DMS53 treated with DMSO at 0.1 percent for 48 hours (cell line): ENCODE data around the gene TFRC.
"Not testable (repeated sequence)": the region's sequence is repeated elsewhere in the genome, so short reads cannot be mapped to it uniquely, and the experiment has no call there.

Experiments
- DNase-seq: peaks from one replicate; lab custom pipeline; 2025; ENCODE audit not compliant: unreplicated experiment; lab: John Stamatoyannopoulos, UW

The TFRC gene

DNA sequence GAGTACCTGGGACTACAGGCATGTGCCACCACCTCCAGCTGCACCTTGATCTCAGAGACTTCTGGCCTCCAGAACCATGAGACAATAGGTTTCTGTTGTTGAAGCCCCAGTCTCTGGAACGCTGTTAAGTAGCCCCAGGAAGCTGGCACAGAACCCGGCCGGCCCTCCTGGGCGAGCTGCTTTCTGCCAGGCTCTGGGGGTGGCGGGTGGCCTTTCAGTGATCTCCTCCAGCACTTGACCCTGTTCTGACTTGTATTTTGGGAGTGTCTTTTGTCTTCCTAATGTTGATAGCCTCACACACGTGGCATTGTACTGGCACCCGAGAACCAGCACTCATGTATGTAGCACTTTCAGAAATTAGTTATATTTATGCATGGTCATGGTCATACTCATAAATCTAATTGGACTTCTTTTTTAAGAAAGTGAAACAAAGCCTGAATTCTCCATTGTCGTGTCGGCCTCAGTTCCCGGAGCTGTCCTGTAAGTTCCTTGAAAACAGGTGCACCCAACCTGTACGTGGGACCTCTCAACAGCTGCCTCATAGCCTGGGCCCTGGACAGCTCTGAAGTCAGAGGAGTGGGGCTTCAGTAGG is 74.0 kb downstream of the TFRC start:
- DNase-seq, result no peak

DNA sequence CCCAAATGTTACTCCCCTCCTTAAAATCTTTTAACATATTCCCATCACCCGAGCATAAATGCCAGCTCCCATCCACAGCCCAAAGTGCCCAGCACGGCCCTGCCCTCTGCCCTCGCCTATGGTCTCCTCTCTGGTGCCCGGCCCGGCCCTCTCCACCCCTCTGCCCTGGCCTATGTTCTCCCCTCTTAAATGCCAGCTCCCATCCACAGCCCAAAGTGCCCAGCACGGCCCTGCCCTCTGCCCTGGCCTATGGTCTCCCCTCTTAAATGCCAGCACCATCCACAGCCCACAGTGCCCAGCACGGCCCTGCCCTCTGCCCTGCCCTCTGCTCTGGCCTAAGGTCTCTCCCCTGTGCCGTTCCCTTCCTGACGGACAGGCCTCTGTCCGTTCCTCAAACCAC is 76.6 kb downstream of the TFRC start:
- DNase-seq, result not testable (repeated sequence)

DNA sequence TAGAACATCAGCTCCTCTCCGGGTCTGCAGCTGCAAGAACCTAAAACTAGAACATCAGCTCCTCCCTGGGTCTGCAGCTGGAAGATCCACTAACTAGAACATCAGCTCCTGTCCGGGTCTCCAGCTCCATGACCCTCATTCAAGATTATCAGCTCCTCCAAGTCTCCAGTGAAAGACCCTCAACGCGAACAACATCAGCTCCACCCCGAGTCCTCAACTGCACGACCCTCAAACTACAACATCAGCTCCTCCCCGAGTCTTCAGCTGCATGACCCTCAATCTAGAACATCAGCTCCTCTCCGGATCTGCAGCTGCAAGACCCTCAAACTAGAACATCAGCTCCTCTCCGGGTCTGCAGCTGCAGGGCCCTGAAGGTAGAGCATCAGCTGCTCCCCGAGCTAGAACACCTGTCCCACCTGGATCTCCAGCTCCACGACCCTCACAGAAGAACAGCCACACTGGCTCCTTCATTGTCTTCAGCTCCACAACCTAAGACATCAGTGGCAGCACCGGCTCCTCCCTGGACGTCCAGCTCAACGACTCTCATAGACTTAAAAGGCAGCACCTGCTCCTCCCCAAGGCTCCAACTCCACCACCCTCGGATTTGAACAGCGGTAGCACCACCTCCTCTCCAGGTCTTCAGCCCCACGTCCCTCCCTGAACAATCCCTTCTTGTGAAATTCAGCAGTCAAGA is 77.4 kb downstream of the TFRC start:
- not testable (repeated sequence) for DNase-seq

DNA sequence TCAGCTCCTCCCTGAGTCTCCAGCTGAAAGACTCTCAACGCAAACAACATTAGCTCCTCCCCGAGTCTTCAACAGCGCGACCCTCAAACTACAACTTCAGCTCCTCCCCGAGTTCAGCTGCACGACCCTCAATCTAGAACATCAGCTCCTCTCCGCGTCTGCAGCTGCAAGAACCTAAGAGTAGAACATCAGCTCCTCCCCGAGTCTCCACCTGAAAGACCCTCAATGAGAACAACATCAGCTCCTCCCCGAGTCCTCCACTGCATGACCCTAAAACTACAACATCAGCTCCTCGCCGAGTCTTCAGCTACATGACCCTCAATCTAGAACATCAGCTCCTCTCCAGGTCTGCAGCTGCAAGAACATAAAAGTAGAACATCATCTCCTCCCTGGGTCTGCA is 78.3 kb downstream of the TFRC start:
- DNase-seq, result no peak

DNA sequence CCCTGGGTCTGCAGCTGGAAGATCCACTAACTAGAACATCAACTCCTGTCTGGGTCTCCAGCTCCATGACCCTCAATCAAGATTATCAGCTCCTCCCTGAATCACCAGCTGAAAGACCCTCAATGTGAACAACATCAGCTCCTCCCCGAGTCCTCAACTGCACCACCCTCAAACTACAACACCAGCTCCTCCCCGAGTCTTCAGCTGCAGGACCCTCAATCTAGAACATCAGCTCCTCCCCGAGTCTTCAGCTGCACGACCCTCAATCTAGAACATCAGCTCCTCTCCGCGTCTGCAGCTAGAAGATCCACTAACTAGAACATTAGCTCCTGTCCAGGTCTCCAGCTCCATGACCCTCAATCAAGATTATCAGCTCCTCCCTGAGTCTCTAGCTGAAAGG is 79.2 kb downstream of the TFRC start:
- DNase-seq, result not testable (repeated sequence)

DNA sequence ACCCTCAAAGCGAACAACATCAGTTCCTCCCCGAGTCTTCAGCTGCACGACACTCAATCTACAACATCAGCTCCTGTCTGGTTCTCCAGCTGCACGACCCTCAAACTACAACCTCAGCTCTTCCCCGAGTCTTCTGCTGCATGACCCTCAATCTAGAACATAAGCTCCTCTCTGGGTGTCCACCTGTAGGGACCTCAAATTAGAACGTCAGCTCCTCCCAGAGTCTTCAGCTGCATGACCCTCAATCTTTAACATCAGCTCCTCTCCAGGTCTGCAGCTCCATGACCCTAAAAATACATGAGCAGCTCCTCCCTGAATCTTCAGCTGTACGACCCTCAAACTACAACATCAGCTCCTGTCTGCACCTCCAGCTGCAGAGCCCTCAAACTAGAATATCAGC is 80.7 kb downstream of the TFRC start:
- not testable (repeated sequence) for DNase-seq

DNA sequence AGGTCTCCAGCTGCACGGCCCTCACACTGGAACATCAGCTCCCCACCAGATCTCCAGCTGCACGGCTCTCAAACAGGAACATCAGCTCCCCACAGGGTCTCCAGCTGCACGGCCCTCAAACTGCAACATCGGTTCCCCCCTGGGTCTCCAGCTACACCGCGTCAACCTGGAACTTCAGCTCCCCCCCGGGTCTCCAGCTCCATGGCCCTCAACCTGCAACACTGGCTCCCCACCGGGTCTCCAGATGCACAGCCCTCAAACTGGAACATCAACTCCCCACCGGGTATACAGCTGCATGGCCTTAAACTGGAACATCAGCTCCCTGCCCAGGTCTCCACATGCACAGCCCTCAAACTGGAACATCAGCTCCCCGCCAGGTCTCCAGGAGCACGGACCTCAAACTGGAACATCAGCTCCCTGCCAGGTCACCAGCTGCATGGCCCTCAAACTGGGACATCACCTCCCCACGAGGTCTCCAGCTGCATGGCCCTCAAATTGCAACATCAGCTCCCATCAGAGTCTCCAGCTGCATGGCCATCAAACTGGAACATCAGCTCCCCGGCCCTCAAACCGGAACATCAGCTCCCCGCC is 81.4 kb downstream of the TFRC start:
- not testable (repeated sequence) for DNase-seq

DNA sequence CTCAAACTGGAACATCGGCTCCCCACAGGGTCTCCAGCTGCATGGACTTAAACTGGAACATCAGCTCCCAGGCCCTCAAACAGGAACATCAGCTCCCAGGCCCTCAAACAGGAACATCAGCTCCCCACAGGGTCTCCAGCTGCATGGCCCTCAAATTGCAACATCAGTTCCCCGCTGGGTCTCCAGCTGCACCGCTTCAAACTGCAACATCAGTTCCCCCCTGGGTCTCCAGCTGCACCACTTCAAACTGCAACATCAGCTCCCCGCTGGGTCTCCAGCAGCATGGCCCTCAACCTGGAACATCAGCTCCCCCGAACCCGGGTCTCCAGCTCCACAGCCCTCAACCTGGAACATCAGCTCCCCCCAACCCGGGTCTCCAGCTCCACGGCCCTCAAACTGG is 82.0 kb downstream of the TFRC start:
- DNase-seq, result no peak
